Skin of body (tissue), 2 donors: ENCODE measurements around the gene P2RY12. TPM values are rescaled to one million over a fixed set of nuclear protein-coding genes. Genes with fewer than 3 reads are reported as not detected.
A peak's percentile ranks its signal among the peaks of the same experiment; 100 is the strongest.

Experiments used
- DNase-seq: peaks from one replicate; lab custom pipeline; 2025; lab: John Stamatoyannopoulos, UW
- total RNA-seq: library from RNA; depleted of rRNA; stranded (reverse); fragments of >200 nt; gene quantifications from one replicate; pipeline ENCODE4 v1.2.3, GENCODE V29; 2014

P2RY12 gene
- 1.7 TPM for total RNA-seq

DNA sequence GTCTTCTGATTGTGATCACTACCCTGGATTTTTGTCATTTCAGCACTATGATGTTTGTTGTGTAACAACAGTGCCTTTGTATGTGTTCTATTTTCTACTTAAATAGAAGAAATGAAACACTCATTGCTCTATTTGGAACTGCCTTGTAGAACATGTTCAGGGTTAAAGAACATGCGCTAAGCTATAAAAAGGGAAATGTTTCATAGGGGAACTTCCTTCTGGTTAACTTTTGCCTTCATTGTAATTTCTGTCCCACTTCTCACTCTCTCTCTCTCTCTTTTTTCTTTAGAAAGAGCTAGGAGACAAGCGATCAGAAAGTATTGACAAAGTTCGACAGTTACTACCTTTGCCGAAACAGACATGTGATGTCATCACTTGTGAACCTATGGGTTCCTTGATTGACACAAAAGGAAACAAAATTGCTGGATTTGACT is at the start of gene P2RY12:
Gene P2RY12, minus strand, starts transcription at position 13 of the 434 bp plus-strand sequence. CDS start 45,908 bp downstream, outside the sequence.
- peak; percentile 12 for DNase-seq

- no peak for DNase-seq
Observed at GRCh38 chr3:151432616-151433372, 48.2 kb upstream of the P2RY12 start.

DNA sequence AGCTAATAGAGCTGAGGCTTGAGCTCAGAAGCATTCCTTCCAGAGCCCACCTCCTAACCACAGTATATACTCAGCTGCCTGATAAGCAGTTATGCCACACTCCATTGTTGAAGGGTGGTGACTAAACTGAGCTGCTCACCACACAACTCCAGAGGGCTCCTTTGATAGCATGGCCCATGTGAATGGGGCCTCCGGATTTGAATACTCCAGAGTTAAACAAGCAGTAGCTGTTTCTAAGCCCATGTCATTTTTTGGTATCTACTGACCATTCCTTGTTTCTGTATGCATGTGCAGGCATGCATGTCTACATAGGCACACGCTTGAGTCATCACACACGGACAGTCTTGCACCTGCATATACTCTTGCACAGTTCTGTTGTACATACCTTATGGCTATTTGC is 47.4 kb upstream of the P2RY12 start:
- DNase-seq = no peak

GRCh38 chr3:151430821-151431484 is 46.4 kb upstream of the P2RY12 start:
- DNase-seq = no peak

DNA sequence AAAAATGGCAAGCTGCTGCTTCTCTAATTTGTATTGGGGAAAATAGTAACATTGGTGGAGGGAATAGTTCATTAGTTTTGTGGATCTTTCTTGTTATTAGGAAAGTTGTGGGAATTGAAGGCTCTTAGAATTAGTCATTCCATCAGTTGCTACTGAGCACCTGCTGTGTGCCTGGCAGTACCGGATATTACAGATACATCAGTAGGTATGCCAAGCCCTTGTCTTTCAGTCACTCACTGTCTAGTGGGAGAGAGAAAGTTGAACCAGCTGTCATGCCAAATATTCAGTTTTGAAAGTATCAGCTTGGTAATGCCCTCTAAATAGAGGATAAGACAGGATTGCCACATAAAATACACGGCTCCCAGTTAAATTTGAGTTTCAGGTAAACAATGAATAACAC is 43.8 kb upstream of the P2RY12 start:
- no peak for DNase-seq

DNA sequence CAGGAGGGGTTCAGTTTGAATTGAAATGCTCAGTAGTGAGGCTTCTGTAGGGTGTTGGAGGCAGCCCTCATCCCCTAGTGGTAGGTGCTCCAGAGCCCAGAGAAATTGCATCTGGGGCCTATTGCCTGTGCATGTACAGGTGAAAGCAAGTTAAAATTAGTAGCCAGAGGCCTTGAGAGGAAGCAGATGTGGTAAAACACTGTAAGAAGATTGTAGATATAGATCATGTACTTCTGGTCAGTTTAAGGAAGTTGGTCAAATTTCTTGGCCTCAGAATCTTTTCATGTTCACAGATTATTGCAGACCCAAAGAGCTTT is 41.7 kb upstream of the P2RY12 start:
- no peak for DNase-seq

DNA sequence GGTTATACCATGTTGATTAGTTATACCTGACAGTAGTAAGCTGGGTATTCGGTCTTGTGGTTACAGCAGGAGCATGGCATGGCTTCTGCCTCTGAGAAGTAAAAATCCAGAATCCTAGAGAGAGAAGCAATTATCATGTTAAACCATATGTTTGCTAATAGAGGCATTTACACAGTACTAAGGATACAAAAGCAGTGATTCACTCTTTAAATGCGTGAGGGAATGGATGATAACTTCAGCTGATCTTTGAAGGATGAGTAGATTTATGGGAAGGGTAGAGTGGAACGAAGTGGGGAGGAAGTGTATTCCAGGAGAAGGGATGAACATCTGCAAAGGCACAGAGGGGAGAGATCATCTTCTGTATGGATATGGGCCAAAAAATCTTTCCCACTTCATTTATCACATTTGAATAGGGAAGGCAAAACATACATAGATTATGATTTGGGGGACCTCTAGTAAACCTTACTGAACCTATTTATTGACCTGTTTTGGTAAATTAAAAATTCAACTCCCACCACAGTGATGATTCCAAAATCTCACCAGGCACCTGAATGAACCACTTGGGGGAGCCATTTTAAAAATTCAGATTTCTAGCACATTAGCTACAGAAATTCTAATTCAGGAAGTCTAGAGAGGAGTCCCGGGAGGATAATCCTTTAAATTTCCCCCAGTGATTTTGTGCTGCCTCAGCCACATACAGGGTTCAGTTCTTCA is 41.2 kb upstream of the P2RY12 start:
- no peak for DNase-seq

- no peak for DNase-seq
Observed at GRCh38 chr3:151423091-151423490, 38.5 kb upstream of the P2RY12 start.

GRCh38 chr3:151421938-151422337 is 37.4 kb upstream of the P2RY12 start:
- DNase-seq = no peak

DNA sequence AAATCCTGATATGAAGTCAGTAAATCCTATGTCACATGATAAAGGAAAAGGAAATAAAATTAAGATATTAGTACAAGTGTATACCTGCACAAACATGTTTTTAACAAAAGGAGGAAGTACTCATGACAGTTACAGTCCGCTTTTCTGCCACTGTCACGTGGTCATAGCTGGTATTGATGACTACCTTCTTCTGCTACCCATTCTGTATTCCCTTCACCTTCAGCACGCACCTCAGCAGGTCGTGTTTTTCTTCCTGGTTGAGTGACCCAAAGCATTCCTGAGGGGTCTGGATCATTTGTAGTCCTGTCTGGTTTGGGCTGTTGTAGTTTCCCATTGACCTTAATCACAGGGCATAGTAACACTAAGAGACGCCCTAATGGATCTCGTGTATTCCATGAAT is 35.3 kb upstream of the P2RY12 start:
- DNase-seq = no peak

- DNase-seq = no peak
Observed at GRCh38 chr3:151415289-151415688, 30.7 kb upstream of the P2RY12 start.

DNA sequence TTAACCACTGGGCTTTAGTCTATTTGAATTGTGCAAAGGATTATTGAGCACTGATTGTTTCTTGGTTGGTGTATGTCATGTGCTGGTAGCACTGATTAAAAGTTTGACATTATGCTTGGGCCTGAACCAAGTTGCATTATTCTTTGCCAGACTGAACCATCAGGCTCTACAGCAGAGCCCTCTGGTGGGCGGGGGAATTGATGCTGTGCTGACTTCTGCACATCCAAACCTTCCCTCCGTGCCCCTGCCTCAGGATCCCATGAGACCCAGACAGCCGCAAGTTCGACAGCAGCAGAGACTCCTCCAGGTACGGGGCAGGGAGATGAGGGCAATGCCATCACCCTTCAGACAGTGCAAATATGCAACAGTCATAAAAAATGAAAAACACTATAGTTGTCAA is 28.4 kb upstream of the P2RY12 start:
- DNase-seq = no peak

GRCh38 chr3:151410891-151411559 is 26.5 kb upstream of the P2RY12 start:
- no peak for DNase-seq

- DNase-seq = no peak
Observed at GRCh38 chr3:151407928-151408327, 23.4 kb upstream of the P2RY12 start.

GRCh38 chr3:151404316-151404715 is 19.8 kb upstream of the P2RY12 start:
- no peak for DNase-seq

DNA sequence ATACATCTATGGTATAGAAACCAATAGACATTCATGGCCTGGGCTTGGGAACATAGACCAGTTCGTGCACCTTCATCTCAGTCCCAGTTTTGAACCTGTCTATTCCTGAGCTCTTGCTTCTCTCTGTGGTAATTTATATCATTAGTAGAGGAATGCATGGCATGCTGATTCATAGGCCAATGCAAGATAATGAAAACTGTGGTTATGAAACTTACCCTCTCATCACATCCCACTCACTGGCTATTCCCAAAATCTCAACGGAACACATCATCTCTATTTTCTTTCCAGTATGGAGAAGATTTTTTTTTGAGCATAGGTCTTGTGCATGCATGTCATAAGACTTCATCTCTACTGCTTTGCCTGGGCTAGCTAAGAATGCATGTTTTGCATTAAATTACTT is 18.7 kb upstream of the P2RY12 start:
- DNase-seq = no peak

- DNase-seq = no peak
Observed at GRCh38 chr3:151402349-151402748, 17.8 kb upstream of the P2RY12 start.

- DNase-seq = no peak
Observed at GRCh38 chr3:151400341-151400740, 15.8 kb upstream of the P2RY12 start.

GRCh38 chr3:151398895-151399294 is 14.3 kb upstream of the P2RY12 start:
- DNase-seq = no peak

DNA sequence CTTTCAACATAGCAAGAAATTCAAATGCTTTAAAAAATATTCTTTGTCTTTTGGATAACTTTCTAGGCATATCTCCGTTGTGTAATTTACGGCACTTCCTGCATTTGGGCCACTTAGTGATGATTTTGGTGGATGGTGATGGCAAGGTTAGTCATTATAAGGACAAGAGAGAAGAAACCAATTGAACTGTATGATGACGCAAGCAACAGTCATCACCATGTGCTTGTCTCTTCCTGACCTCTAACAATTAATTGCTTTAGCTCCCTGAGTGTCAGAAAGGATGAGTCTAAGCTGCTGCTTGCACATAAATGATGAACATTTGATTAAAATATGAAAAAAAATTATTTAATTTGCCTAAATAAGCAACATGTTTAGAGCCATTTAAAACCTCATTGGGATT is 11.3 kb upstream of the P2RY12 start:
- DNase-seq = no peak

GRCh38 chr3:151394611-151395010 is 10.1 kb upstream of the P2RY12 start:
- DNase-seq = no peak

DNA sequence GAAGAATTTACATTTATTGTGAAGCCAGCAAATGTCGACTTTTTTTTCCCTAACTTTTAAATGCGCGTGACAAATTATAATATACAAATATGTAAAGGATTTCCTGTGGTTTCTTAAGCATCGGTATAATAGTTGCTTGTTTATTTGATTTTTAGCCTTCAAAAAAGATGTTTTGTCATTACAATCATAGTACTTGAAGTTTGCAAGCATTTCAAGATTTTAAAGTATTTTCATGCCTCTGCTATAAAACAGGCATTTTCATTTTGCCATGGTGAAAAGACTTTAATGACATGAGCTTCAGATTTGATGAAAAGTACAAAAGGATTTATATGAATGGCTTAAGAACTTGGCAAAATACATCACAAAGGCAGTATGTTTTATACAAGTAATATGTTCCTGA is 9.4 kb upstream of the P2RY12 start:
- no peak for DNase-seq
